DMS 273 treated with DMSO at 0.1 percent for 48 hours (cell line): ENCODE data around the gene NSD1.
"Not testable (repeated sequence)": the region's sequence is repeated elsewhere in the genome, so short reads cannot be mapped to it uniquely, and the experiment has no call there.

Source experiments
- DNase-seq: peaks from one replicate; lab custom pipeline; 2025; lab: John Stamatoyannopoulos, UW

NSD1 gene

DNA sequence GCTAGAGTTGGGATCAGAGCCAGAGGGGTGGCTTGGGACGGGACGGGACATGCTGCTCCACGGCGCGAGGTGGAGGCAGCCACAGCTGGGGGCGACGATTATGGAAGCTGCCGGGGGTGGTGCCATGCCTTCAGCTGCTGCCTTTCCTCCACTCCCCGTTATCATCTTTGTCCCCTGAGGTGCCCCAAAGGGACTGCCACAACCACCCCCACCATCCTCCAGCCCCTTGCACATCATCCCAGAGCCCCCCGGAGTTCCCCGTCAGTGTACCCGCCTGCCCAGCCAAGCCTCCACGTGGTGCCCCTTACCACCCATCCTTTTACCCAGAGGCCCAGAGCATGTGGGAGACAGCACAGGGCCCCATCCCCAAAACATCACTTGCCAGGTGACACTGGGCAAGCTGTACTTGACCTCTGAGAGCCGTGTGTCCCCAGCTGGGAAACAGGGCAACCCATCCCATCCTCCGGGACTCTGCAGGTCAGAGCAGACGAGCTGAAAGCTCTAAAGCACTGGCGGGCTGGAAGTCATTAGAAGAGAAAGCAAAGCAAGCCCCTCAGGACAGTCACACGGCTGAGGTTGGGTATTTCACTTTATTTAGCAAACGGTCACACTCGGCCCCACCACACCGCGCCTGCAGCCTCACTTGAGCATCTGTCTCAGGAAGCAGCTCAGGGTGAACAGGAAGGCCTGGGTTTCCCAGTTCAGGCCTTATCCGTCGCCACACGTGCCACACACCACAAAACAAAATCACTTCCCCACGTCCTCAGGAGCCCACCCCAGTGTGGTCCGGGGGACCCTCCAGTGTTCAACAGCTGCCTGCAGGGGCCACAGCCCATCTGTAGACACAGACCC lies 197.6 kb downstream of the NSD1 start:
- DNase-seq, result no peak

DNA sequence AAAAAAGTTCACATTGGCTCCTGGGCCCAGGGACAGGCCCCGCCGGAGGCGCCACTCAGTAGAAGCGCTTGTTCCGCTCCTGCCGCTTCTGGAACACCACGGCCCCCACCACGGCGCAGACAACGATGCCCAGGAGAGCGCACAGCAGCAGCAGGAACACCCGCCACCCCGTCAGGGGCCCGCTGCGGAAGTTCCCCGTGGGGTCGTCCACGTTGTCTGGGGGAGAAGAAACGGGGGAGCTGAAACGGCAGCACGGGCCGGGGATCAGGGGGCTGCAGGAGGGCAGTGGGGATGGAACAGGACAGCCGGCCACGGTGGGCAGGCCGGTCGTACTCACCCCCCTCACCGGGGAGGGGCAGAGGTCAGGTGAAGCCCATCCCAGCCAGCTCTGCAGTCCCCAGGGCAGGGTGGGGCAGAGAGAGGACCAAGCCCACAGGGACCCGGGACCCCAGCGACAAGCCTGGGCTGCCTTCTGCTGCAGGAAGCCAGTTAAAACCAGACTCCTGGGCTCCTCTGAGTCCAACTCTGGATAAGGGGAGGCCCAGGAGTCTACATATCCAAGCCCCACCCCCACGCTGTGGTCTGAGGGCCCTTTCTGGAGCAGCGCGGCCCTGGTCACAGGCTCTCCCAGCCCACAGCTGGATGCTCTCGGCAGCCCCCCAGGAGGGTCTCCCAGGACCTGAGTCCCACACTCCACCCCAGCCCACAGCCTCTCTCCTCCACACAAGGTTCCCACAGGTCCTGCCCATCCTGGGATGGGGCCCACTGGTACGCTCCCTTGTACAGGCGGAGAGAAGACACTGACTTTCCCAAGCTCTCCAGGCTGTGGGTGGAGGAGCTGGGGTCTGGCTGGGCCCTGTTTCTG lies 198.7 kb downstream of the NSD1 start:
- no peak for DNase-seq

DNA sequence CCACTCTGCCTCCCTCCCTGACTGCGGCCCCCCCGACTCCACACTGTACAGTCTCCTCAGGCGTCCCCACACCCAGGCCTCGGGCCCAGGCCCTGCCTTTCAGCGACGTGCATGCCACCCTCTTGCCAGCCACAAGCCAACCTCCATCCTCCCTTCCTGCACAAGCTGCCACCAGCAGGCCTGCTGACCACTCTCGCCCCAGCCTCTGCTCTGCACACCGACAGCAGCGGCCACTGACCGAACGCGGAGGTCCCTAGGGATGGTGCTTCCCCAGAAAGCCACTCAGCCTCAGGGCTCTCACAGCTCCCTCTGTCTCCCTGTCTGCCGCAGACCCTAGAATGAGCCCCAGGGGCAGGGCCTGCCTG lies 199.3 kb downstream of the NSD1 start:
- no peak for DNase-seq

DNA sequence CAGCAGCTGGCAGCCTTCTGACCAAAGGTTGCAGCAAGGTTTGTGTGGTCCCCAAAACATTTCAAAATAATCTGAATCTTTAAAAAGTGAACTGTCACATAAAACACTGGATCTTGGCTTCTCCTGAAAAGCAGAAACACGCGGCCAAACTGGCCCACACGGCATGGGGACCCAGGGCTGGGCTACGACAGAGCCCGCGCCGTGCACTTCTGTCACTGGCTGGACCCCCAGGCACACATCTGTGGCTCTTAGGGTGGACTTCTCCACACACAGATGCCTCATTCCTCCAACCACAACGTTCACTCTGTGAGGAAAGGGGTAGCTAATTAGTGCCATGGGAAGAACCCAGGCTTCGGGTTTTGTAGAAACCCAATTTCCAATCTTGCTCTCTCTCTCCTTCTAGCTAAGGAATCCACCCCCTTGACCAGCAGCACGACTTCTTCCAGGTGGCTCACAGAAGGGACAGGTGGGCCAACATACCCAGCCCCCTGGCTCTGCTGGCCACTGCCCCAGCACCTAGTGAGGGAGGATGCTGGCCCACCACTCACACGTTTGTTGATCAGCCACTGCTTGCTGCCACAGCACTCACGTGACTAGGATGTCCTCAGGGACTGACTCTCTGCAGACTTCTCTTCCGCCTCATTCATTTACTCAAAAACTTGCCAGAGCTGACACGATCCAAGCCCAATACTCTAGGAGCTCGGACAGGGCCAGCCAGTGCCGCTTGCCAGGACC lies 200.0 kb downstream of the NSD1 start:
- DNase-seq, result no peak

DNA sequence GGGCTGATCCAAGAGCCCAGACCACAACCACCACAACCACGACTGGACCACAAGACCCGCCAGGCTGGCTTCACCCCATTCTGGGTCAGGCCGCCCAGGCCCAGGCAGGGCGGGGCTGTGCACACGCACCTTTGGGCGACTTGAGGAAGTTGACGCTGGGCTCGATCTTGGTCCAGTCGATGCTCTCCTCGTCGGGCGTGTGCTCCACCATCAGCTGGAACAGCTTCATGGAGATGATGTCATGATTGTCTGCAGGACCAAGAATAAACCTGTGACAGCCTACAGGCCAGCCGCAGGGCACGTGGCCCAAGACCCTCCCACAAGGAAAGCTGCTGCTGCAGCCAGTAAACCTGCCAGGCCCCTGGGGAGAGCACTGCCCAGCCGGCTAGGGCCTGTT lies 200.6 kb downstream of the NSD1 start:
- no peak for DNase-seq

DNA sequence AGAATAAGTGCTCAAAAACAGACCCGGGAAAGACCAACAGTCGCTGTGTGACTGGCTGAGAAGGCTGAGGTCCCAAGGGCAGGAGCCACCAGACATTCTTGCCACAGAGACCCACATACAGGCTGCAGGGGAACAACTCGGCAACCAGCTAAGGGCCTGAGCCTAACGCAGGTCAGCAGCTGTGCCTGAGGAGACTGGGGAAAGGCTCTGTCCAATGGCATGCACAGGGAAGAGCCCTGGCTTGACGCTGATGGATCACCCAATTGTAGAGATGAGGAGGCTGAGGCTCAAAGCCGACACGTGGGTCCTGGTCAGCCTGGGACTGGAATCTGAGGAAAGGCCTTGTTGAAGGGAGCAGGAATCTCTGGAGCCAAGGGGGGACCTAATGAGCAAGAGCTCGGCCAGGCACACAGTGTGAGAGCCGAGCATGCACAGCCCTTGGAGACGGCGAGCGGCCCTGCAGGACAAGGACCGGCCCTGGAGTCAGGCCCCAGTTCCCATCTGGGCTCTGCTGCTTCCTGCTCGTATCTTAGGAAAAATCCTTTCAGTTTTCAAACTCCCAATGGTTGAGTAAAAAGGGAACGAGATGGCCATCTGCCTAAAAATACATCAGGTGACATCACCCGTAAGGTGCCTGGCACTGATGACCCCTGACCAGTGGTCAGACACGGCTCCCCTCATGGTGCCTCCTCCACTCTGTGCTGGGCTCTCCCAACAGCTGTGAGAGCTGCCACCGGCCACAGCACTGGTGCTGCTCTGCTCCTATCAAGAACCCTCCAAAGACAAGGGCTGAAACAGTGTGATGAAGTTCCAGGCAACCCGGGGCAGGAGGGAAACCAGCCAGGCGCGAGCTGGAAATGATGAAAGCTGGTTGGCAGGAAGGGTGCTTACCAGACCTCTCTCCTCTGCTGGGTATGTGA lies 201.5 kb downstream of the NSD1 start:
- DNase-seq, result no peak

DNA sequence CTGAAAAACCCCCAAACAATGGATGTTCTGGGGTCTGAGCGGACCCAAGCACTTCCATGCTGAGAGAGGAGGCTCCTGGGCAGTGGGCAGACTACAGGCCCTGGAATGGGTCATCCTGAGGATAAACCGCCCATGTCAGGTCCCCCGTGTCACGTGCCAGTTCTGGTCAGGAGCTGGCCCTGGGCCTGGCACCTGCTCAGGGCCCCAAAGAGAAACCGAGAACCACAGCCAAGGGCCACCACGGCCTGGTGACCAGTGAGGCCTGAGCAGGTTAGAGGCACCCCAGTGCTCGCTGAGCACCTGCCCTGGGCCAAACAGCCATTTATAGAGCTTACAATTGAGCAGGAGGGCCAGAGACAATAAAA lies 202.1 kb downstream of the NSD1 start:
- DNase-seq, result no peak

DNA sequence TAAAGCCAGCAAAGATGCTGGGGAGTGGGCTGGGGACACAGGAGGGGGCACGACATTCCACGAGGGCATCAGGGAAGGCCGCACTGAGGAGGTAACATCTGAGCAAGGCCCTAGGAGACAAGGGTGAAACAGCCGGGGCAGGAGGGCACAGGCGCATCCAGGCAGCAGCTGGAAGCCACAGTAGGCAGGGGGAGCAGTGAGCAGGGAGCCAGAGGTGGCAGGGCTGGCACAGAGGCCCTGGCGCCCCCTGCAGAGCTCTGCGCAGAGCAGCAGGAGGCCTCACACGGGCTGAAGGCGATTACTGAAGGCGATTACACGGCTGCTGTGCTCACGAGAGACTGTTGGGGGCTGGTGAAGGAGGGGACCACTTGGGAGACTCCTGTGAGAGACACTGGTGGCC lies 202.5 kb downstream of the NSD1 start:
- no peak for DNase-seq

DNA sequence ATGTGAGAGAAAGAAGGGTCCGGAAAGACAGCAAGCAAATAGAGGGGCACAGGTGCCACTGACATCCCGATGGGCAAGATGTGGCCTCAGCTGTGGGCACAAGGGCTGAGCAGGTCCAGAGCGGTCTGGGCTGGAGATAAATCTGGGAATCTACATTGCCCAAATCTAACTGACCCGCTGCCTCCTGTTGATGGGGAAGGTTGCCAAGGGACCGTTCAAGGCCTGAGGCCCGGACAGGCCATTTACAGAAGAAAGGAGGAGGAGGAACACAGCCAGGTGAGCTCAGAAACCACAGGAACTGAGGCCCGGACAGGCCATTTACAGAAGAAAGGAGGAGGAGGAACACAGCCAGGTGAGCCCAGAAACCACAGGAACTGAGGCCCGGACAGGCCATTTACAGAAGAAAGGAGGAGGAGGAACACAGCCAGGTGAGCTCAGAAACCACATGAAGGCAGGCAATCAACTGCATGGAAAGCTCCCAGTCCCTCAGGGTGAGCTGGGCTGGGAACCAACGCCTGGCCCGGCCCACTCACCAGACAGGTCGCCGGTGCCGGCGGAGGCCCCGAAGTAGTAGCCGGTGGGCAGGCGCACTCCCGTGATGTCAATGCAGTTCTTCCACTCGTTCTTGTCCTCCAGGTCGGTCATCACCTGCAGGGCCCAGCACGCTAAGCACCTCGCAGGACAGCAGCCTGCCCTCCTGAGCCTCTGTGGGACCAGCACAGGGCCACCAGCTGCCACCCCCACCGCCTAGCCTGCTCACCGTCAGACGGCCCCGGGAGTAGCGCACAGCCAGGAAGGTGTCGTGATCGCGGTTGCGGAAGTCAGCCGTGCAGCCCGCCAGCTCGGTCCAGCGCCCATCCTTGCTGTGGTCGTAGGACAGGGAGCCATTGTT lies 203.3 kb downstream of the NSD1 start:
- DNase-seq, result no peak

DNA sequence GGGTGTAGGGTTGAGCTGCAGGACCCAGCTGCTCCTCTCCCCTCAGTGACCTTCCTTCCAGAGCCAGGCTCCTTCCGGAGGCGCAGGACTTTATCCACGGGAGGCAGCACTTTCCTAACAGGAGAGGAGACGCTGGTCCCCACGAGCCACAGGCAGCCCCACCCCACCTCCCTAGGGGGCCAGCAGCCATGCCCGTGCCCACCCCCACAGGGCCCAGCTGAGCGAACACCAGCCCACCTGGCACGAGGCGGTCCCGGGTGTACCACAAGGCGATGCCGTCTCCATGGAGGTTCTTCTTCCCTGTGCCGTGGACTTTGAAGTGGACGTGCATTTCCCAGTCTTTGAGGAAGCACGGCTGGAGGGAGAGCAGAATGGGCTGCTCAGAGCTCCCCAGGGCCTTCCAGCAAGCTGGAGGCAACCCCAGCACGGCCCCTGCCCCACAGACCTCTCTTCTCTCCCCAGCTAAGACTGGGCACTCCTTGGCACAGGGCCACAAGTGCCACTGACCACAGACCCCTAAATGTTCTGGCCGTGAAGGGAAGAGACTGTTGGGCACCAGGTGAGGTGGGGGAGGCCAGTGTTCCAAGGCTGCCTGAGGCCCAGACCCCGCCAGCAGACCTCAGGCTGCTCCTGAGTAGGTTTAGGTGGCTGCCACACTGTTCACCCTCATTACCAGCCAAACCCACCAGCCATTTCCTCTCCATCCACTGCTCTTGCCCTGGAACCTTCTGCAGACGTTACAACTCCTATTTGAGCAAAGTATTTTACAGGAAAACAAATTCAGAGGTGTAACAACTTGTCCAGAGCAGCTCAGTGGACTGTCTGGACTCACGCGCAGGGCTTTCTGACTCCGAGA lies 204.9 kb downstream of the NSD1 start:
- no peak for DNase-seq

DNA sequence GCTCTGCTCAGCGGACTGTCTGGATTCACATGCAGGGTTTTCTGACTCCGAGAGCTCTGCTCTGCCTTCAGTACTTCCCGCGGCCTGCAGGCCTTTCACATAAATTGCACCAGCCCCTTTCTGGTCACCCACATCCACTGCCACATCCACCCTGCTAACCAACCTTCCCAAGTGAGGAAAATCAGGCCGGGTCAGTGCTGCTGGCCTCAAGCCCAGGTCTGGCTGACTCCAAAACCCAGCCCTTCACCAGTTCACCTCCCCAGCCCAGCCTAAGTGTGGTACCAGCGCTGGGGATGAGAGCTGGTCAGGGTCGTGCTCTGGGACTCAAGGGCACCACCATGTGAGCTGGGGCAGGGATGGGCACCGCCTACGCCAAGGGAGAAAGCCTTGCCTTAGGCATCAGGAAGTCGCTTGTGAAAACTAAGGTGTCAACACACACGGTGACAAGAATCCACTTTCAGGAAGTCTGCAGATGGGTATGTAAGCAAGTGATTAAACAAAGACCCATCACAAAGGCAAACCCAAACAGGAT lies 205.6 kb downstream of the NSD1 start:
- no peak for DNase-seq

DNA sequence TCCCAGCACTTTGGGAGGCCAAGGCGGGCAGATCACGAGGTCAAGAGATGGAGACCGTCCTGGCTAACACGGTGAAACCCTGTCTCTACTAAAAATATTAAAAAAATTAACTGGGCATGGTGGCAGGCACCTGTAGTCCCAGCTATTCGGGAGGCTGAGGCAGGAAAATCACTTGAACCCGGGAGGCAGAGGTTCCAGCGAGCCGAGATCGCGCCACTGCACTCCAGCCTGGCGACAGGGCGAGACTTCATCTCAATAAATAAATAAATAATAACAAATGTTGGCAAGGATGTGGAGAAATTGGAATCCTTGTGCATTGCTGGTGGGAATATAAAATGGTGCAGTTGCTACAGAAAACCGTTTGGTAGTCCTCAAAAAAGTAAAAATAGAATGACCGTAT lies 209.4 kb downstream of the NSD1 start:
- not testable (repeated sequence) for DNase-seq

DNA sequence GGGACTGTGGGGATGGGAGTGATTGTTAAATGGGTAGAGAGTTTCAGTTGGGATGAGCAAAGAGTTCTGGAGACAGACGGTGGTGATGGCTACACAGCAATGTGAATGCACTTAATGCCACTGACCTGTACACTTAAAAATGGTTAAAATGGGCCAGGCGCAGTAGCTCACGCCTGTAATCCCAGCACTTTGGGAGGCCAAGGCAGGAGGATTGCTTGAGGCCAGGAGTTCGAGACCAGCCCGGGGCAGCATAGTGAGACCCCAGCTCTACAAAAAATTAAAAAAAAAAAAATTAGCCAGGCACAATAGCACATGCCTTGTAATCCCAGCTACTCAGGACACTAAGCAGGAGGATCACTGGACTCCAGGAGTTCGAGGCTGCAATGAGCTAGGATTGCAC lies 210.2 kb downstream of the NSD1 start:
- DNase-seq, result no peak

DNA sequence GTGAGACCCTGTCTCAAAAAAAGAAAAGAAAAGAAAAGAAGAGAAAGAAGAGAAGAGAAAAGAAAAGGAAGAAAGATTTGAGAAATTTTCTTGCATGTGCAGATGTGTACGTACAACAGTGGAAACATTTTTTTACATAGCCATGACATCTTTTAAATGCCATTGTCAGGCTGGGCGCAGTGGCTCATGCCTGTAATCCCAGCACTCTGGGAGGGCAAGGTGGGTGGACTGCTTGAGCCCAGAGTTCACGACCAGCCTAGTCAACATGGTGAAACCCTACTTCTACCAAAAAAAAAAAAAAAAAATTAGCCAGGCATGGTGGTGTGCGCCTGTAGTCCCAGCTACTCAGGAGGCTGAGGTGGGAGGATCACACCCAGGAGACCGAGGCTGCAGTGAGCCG lies 211.3 kb downstream of the NSD1 start:
- no peak for DNase-seq

DNA sequence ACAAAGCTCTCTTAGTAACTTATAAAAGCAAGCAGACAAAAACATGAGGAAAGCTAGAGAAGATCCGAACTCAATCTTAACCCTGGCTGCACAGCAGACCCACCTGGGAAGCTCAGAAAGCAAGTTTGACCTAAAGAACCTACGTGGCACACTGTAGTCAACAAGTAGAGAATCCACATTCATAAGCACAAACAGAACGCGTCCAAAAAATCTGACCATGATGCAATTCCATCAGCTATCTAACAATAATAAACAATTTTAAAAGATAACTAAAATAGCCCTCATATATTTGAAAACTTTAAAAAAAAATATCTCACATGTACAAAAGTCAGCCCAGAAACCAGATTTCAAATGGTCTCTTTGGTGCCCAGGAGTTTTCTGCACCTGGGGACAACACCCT lies 213.2 kb downstream of the NSD1 start:
- DNase-seq, result no peak

DNA sequence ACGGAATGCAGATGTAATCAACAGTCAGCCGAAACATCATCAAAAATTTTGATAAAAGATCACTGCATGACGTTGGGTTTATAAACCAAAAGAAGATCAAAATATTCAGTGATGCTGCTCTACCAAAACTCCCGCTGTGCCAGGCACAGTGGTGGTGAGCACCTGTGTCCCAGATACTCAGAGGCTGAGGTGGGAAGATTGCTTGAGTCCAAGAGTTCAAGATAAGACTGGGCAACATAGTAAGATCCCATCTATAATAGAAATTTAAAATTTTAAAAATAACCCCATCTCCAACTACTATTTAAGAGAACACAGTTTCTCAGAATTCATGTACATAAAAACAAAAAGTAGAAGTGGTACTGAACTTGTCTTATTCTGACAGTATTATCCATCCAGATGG lies 214.1 kb downstream of the NSD1 start:
- DNase-seq, result no peak

DNA sequence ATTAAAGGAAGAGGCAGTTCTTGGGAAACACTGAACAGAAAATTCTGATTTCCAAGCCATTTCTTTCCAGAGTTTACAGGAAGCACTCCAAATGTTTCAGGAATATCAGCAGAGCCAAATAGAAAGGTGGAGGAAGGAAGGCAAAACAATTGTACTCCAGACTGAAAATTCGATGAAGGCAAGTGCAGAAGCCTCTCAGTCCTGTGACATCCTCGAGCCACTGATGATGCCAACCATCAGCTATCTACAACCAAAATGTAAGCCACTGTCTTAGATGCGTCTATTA lies 215.7 kb downstream of the NSD1 start:
- no peak for DNase-seq

DNA sequence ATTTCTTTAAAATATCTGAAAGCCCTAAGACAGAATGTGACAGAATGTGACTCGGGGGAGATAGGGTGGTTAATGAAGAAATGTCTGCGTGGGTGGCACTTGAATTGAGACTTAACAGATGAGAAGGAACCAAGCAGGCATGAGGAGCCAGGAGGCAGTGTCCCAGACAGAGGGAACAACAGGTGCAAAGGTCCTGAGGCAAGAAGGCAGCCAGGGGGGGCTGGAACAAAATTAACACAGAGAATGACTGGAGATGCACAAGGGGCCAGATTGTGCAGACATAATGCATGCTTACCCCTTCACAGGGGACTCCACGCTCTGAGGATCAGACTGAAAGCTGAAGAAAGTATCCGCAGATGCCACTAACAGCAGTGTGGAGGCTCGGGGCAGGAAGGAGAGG lies 216.2 kb downstream of the NSD1 start:
- no peak for DNase-seq
